ENCODE data around the gene TTC23L.
"Not testable (repeated sequence)": the region's sequence is repeated elsewhere in the genome, so short reads cannot be mapped to it uniquely, and the experiment has no call there.

TTC23L gene

GRCh38 chr5:34913072-34913471, 74.1 kb downstream of the TTC23L start:
- no peaks in the 10 kb centered on the region for H3K9me3 ChIP-seq (ENCODE audit: control insufficient read depth in 5 of 5, low read length in 5 of 5)
- no peaks in the 10 kb centered on the region for H3K27me3 ChIP-seq (ENCODE audit: control insufficient read depth in 5 of 5, insufficient read depth in 4 of 5, low read length in 5 of 5)
- peaks cover 24 to 32% (median 29%) of the 10 kb centered on the region in 5 donors for H3K36me3 ChIP-seq (ENCODE audit: control insufficient read depth in 5 of 5, insufficient read depth in 5 of 5, low read length in 5 of 5)
- H3K4me1 ChIP-seq (ENCODE audit: control insufficient read depth in 5 of 5, insufficient read depth in 5 of 5, low read length in 5 of 5) = peaks cover 3 to 34% (median 28%) of the 10 kb centered on the region in 5 donors
- peak overlapping the region in 1 of 5 donors; percentile 63 for H3K9ac ChIP-seq (ENCODE audit: low read length in 5 of 5)
- H3K4me3 ChIP-seq (ENCODE audit: low read depth in 1 of 5, low read length in 5 of 5) = no peak overlapping the region
- no peak overlapping the region for H3K27ac ChIP-seq (ENCODE audit: low read depth, low read length)

- H3K4me3 ChIP-seq (ENCODE audit: low read depth in 1 of 5, low read length in 5 of 5) = peak overlapping the region; percentile 89 to 100 (median 92)
- peak overlapping the region; percentile 64 to 99 (median 98) for H3K9ac ChIP-seq (ENCODE audit: low read length in 5 of 5)
- H3K27ac ChIP-seq (ENCODE audit: low read depth, low read length) = peak overlapping the region; percentile 88
- no peaks in the 10 kb centered on the region for H3K27me3 ChIP-seq (ENCODE audit: control insufficient read depth in 5 of 5, insufficient read depth in 4 of 5, low read length in 5 of 5)
- peaks cover 16 to 19% (median 19%) of the 10 kb centered on the region in 5 donors for H3K36me3 ChIP-seq (ENCODE audit: control insufficient read depth in 5 of 5, insufficient read depth in 5 of 5, low read length in 5 of 5)
- H3K4me1 ChIP-seq (ENCODE audit: control insufficient read depth in 5 of 5, insufficient read depth in 5 of 5, low read length in 5 of 5) = peaks cover 3 to 34% (median 28%) of the 10 kb centered on the region in 5 donors
- no peaks in the 10 kb centered on the region for H3K9me3 ChIP-seq (ENCODE audit: control insufficient read depth in 5 of 5, low read length in 5 of 5)
Measured at GRCh38 chr5:34914671-34915138, 75.7 kb downstream of the TTC23L start.

DNA sequence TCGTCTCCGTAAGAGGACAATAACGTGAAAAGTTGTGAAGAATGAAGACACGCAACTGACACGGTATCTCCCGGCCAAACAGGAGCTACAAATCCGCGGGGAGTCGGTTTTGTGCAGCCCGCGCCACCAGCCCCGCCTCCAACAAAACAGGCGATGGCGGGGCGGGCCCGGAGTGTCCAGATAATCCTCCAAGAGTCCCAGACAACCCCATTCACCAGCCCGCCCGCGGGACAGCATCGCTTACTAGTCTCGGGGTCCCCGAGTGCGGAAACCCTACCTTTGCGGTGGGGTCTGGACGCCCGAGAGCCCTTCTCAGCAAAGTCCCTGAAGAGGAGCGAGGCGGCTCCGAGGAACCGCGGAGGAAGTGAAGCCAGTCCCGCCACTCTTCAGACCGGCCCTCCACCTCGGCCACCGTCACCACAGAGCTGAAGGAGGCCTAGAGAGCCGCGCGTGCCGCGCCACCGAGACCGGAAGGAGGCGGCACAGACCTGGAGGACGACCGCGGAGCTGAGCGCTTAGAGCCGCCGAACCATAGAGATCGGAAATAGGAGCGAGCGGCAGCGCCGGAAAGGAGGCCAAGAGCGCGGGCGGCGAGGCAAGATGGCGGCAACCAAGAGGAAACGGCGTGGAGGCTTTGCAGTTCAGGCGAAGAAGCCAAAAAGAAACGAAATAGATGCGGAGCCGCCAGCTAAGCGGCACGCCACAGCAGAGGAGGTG, 76.3 kb downstream of the TTC23L start, which contains the start of the genes BRIX1 and RAD1:
Gene BRIX1, plus strand, starts transcription at position 573 of the 717 bp plus-strand sequence. Its CDS starts 28 bp downstream, at position 601.
Gene RAD1, minus strand, starts transcription at position 366 of the 717 bp plus-strand sequence. CDS start 612 bp downstream, outside the sequence.
- H3K9me3 ChIP-seq (ENCODE audit: control insufficient read depth in 5 of 5, low read length in 5 of 5) = no peaks in the 10 kb centered on the region
- peaks cover 3 to 34% (median 28%) of the 10 kb centered on the region in 5 donors for H3K4me1 ChIP-seq (ENCODE audit: control insufficient read depth in 5 of 5, insufficient read depth in 5 of 5, low read length in 5 of 5)

DNA sequence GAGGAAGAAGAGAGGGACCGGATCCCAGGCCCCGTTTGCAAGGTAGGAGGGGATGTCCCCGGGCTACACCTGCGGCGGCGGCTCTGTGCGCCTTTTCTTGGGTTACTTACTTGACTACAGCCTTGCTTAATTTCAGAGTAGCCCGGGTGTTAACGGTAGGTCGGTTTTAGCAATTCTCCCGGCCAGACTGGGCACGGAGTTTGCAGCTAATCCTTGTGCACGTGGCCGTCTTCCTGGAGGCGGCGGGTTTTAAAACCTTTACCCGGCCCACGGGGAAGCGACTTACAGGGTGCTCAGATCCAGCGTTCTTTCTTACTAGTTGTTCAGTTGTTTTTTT, 76.9 kb downstream of the TTC23L start:
- Histone ChIP-seq H3K36me3 (ENCODE audit: control insufficient read depth in 5 of 5, insufficient read depth in 5 of 5, low read length in 5 of 5) (peaks cover 16 to 20% (median 19%) of the 10 kb centered on the region in 5 donors), H3K9ac (ENCODE audit: low read length in 5 of 5) (peak overlapping the region; percentile 81 to 99 (median 99)), H3K27ac (ENCODE audit: low read depth, low read length) (peak overlapping the region; percentile 88), H3K27me3 (ENCODE audit: control insufficient read depth in 5 of 5, insufficient read depth in 4 of 5, low read length in 5 of 5) (no peaks in the 10 kb centered on the region), H3K9me3 (ENCODE audit: control insufficient read depth in 5 of 5, low read length in 5 of 5) (no peaks in the 10 kb centered on the region), H3K4me3 (ENCODE audit: low read depth in 1 of 5, low read length in 5 of 5) (peak overlapping the region; percentile 91 to 100 (median 94)), H3K4me1 (ENCODE audit: control insufficient read depth in 5 of 5, insufficient read depth in 5 of 5, low read length in 5 of 5) (peaks cover 3 to 34% (median 28%) of the 10 kb centered on the region in 5 donors)

More for the DNA sequence above, 76.3 kb downstream of the TTC23L start, which contains the start of the genes BRIX1 and RAD1:
- H3K9ac ChIP-seq (ENCODE audit: low read length in 5 of 5) = peak within 1 kb of the TSS; percentile 81 to 99 (median 99)
- peaks cover 11 to 17% (median 16%) of the 10 kb centered on the region in 5 donors for H3K36me3 ChIP-seq (ENCODE audit: control insufficient read depth in 5 of 5, insufficient read depth in 5 of 5, low read length in 5 of 5)
- H3K27me3 ChIP-seq (ENCODE audit: control insufficient read depth in 5 of 5, insufficient read depth in 4 of 5, low read length in 5 of 5) = no peaks in the 10 kb centered on the region
- H3K27ac ChIP-seq (ENCODE audit: low read depth, low read length) = peak within 1 kb of the TSS; percentile 88
- peak within 1 kb of the TSS; percentile 91 to 100 (median 94) for H3K4me3 ChIP-seq (ENCODE audit: low read depth in 1 of 5, low read length in 5 of 5)

- Histone ChIP-seq H3K27ac (ENCODE audit: low read depth, low read length) (no peak overlapping the region), H3K4me3 (ENCODE audit: low read depth in 1 of 5, low read length in 5 of 5) (peak overlapping the region; percentile 91 to 100 (median 94)), H3K36me3 (ENCODE audit: control insufficient read depth in 5 of 5, insufficient read depth in 5 of 5, low read length in 5 of 5) (peaks cover 11 to 19% (median 13%) of the 10 kb centered on the region in 5 donors), H3K4me1 (ENCODE audit: control insufficient read depth in 5 of 5, insufficient read depth in 5 of 5, low read length in 5 of 5) (peaks cover 3 to 34% (median 28%) of the 10 kb centered on the region in 5 donors), H3K27me3 (ENCODE audit: control insufficient read depth in 5 of 5, insufficient read depth in 4 of 5, low read length in 5 of 5) (no peaks in the 10 kb centered on the region), H3K9ac (ENCODE audit: low read length in 5 of 5) (peak overlapping the region; percentile 81 to 99 (median 99)), H3K9me3 (ENCODE audit: control insufficient read depth in 5 of 5, low read length in 5 of 5) (no peaks in the 10 kb centered on the region)
Measured at GRCh38 chr5:34916518-34916917, 77.6 kb downstream of the TTC23L start.

GRCh38 chr5:34918025-34918424, 79.1 kb downstream of the TTC23L start:
- Histone ChIP-seq H3K27ac (ENCODE audit: low read depth, low read length) (no peak overlapping the region), H3K36me3 (ENCODE audit: control insufficient read depth in 5 of 5, insufficient read depth in 5 of 5, low read length in 5 of 5) (peaks cover 10 to 27% (median 17%) of the 10 kb centered on the region in 5 donors), H3K4me1 (ENCODE audit: control insufficient read depth in 5 of 5, insufficient read depth in 5 of 5, low read length in 5 of 5) (peaks cover 3 to 33% (median 28%) of the 10 kb centered on the region in 5 donors), H3K27me3 (ENCODE audit: control insufficient read depth in 5 of 5, insufficient read depth in 4 of 5, low read length in 5 of 5) (no peaks in the 10 kb centered on the region), H3K9ac (ENCODE audit: low read length in 5 of 5) (no peak overlapping the region), H3K9me3 (ENCODE audit: control insufficient read depth in 5 of 5, low read length in 5 of 5) (no peaks in the 10 kb centered on the region), H3K4me3 (ENCODE audit: low read depth in 1 of 5, low read length in 5 of 5) (no peak overlapping the region)

DNA sequence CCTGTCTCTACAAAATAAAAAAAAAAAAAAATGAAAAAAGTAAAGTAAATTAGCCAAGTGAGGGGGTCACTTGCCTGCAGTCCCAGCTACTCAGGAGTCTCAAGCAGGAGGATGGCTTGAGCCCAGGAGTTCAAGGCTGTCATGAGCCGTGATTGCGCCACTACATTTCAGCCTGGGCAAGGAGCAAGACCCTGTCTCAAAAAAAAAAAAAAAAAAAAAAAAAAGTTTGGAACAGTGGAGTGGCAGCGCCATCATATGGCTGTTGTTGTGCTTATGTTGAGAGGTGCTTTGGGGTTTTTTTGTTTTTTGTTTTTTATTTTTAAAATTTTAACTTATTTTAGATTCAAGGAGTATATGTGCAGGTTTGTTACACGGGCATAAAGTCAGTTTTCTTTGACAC, 80.1 kb downstream of the TTC23L start:
- Histone ChIP-seq H3K36me3 (ENCODE audit: control insufficient read depth in 5 of 5, insufficient read depth in 5 of 5, low read length in 5 of 5) (peaks cover 18 to 37% (median 24%) of the 10 kb centered on the region in 5 donors), H3K9ac (ENCODE audit: low read length in 5 of 5) (no peak overlapping the region), H3K4me1 (ENCODE audit: control insufficient read depth in 5 of 5, insufficient read depth in 5 of 5, low read length in 5 of 5) (peaks cover 3 to 24% (median 22%) of the 10 kb centered on the region in 5 donors), H3K9me3 (ENCODE audit: control insufficient read depth in 5 of 5, low read length in 5 of 5) (no peaks in the 10 kb centered on the region), H3K4me3 (ENCODE audit: low read depth in 1 of 5, low read length in 5 of 5) (no peak overlapping the region), H3K27me3 (ENCODE audit: control insufficient read depth in 5 of 5, insufficient read depth in 4 of 5, low read length in 5 of 5) (no peaks in the 10 kb centered on the region), H3K27ac (ENCODE audit: low read depth, low read length) (no peak overlapping the region)

DNA sequence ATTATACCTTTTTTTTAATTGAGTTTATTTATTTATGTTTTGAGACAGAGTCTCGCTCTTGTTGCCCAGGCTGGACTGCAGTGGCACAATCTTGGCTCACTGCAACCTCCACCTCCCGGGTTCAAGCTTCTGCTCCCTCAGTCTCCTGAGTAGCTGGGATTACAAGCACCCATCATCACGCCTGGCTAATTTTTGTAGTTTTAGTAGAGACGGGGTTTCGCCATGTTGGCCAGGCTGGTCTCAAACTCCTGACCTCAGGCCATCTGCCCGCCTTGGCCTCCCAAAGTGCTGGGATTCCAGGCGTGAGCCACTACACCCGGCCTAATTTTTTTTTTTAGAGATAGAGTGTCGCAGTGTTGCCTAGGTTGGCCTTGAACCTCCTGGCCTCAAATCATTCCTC, 84.3 kb downstream of the TTC23L start:
- peaks cover 31 to 63% (median 47%) of the 10 kb centered on the region in 5 donors for H3K36me3 ChIP-seq (ENCODE audit: control insufficient read depth in 5 of 5, insufficient read depth in 5 of 5, low read length in 5 of 5)
- H3K4me1 ChIP-seq (ENCODE audit: control insufficient read depth in 5 of 5, insufficient read depth in 5 of 5, low read length in 5 of 5); H3K9ac ChIP-seq (ENCODE audit: low read length in 5 of 5); H3K4me3 ChIP-seq (ENCODE audit: low read depth in 1 of 5, low read length in 5 of 5); H3K27me3 ChIP-seq (ENCODE audit: control insufficient read depth in 5 of 5, insufficient read depth in 4 of 5, low read length in 5 of 5); H3K9me3 ChIP-seq (ENCODE audit: control insufficient read depth in 5 of 5, low read length in 5 of 5): not testable (repeated sequence)
- H3K27ac ChIP-seq (ENCODE audit: low read depth, low read length) = peak overlapping the region; percentile 11

DNA sequence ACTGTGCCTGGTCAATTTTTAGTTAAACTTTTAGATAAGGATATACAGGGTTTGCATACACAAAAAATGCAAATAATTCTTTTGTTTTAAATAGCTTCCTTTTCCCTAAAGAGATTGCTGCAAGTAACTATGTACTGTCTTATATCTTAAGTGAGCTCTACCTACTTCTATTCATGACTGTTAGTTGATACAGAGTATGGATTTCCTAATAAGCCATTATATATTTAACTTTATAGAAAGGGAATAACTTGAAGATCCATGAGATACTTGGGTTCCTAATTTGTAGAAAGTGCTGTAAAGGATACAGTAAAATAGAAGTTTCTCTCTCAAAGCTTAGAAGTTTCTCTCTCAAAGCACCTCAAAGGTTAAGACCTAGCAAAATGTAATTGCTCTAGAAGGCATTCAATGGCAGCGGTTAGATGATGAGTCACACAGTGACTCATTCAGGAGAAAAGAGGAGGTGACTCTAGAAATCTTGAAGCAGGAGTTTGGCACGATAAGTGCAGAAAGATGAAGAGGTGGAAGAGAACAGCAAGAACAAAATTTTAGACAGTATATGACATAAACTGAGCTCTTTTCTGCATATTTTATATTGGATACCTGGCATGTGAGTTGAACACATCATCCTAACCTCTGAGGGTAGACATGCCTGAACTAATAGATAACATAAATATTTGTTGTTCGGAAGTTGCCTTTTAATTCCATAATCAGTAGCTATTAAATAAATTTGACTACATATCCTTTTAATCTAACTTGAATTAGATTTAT, 84.9 kb downstream of the TTC23L start:
- Histone ChIP-seq H3K9me3 (ENCODE audit: control insufficient read depth in 5 of 5, low read length in 5 of 5) (no peaks in the 10 kb centered on the region), H3K36me3 (ENCODE audit: control insufficient read depth in 5 of 5, insufficient read depth in 5 of 5, low read length in 5 of 5) (peaks cover 31 to 63% (median 47%) of the 10 kb centered on the region in 5 donors), H3K9ac (ENCODE audit: low read length in 5 of 5) (no peak overlapping the region), H3K4me3 (ENCODE audit: low read depth in 1 of 5, low read length in 5 of 5) (no peak overlapping the region), H3K4me1 (ENCODE audit: control insufficient read depth in 5 of 5, insufficient read depth in 5 of 5, low read length in 5 of 5) (peaks cover 0 to 5% (median 3%) of the 10 kb centered on the region in 5 donors), H3K27ac (ENCODE audit: low read depth, low read length) (peak overlapping the region; percentile 11), H3K27me3 (ENCODE audit: control insufficient read depth in 5 of 5, insufficient read depth in 4 of 5, low read length in 5 of 5) (no peaks in the 10 kb centered on the region)
